ENCODE measurements around the gene UPF1. TPM values are rescaled to one million over a fixed set of nuclear protein-coding genes. Genes with fewer than 3 reads are reported as not detected.
A peak's percentile ranks its signal among the peaks of the same experiment; 100 is the strongest.

UPF1 gene
- total RNA-seq (2016; rRNA removed; fragmentation: Illumina TruSeq; extraction: Trizol) (37.3 and 41.8 TPM in 2 replicates), polyA plus RNA-seq (2011; rRNA removed) (16.9 and 23.1 TPM in 2 replicates), polyA minus RNA-seq (2011; rRNA and poly(A)+ RNA removed; ENCODE audit: low replicate concordance) (65.4 and 85.0 TPM in 2 replicates), Bru-seq, nascent RNA (percentile 81 among the genes with signal in this experiment), BruChase-seq, experiment 1, labeled RNA remaining after a 6-hour chase (percentile 93 among the genes with signal in this experiment), BruChase-seq, experiment 2, labeled RNA remaining after a 2-hour chase (percentile 89 among the genes with signal in this experiment)
- 12.2 and 13.8 TPM in 2 replicates for total RNA-seq (2016; cell fraction: cytosol; rRNA removed; fragmentation: Illumina TruSeq; extraction: Trizol; ENCODE audit: low read depth)
- total RNA-seq (2016; cell fraction: insoluble cytoplasmic fraction; rRNA removed; fragmentation: Illumina TruSeq; extraction: Trizol) = 29.5 and 44.5 TPM in 2 replicates
- total RNA-seq (2016; cell fraction: membrane; rRNA removed; fragmentation: Illumina TruSeq; extraction: Trizol) = 18.3 and 21.1 TPM in 2 replicates
- total RNA-seq (2016; cell fraction: nucleus; rRNA removed; fragmentation: Illumina TruSeq; extraction: Trizol) = 36.9 and 43.6 TPM in 2 replicates
- 11.8 and 14.9 TPM in 2 replicates for polyA plus RNA-seq (2011; cell fraction: cytosol; rRNA removed)
- 81.5 and 87.6 TPM in 2 replicates for polyA plus RNA-seq (2011; cell fraction: nucleus; rRNA removed)
- polyA plus RNA-seq (2012) = 32.0 and 33.3 TPM in 2 replicates
- polyA plus RNA-seq (2016; cell fraction: cytosol; fragmentation: Illumina TruSeq; extraction: Trizol; ENCODE audit: low read depth) = 5.5 and 6.1 TPM in 2 replicates
- polyA plus RNA-seq (2016; cell fraction: insoluble cytoplasmic fraction; fragmentation: Illumina TruSeq; extraction: Trizol; ENCODE audit: low read depth) = 29.2 and 42.1 TPM in 2 replicates
- polyA plus RNA-seq (2016; cell fraction: membrane; fragmentation: Illumina TruSeq; extraction: Trizol; ENCODE audit: low read depth) = 9.6 and 10.6 TPM in 2 replicates
- 67.1 and 73.6 TPM in 2 replicates for polyA plus RNA-seq (2016; cell fraction: nucleus; fragmentation: Illumina TruSeq; extraction: Trizol; ENCODE audit: insufficient read depth, low read depth)
- polyA minus RNA-seq (2011; cell fraction: cytosol; rRNA and poly(A)+ RNA removed) = 39.4 and 46.0 TPM in 2 replicates
- polyA minus RNA-seq (2011; cell fraction: nucleus; rRNA and poly(A)+ RNA removed) = 47.6 and 69.0 TPM in 2 replicates
- long read RNA-seq, experiment 1, partial matches to known transcripts = 5 of 15 reads
- long read RNA-seq, experiment 1, other reads (novel, unspliced or antisense) = 10 of 15 reads
- long read RNA-seq, experiment 2, full-length matches to known transcripts = 36 of 155 reads
- long read RNA-seq, experiment 2, partial matches to known transcripts = 48 of 155 reads
- long read RNA-seq, experiment 2, other reads (novel, unspliced or antisense) = 71 of 155 reads

DNA sequence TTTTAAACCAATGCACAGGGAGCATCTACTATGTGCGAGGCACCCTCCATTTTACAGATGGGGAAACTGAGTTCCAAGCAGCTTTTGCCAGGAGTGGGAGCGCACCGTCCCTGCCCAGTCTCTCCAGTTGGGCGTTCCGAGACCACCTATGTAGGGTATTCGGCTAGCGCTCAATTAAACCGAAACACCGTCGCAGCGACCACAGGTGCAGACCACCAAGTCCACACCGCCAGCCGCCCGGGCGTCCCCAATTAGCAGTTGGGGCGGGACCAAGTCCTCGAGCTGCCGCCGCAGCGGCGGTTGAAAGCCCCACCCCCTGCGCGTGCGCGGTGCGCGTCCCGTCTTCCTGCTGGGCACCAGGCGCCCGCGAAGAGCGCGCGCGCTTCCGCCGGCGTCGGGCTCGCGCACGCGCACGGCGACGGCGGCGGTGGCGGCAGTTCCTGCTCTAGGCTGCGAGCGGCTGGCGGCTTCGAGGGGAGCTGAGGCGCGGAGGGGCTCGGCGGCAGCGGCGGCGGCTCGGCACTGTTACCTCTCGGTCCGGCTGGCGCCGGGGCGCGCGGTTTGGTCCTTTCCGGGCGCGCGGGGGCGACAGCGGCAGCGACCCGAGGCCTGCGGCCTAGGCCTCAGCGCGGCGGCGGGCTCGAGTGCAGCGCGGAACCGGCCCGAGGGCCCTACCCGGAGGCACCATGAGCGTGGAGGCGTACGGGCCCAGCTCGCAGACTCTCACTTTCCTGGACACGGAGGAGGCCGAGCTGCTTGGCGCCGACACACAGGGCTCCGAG lies at the start of gene UPF1:
Gene UPF1, plus strand, starts transcription at position 436 of the 782 bp plus-strand sequence. Its CDS starts 251 bp downstream, at position 687.
- H3K36me3 ChIP-seq (replicated peaks in 1 of 2; ENCODE audit: control insufficient read depth in 1 of 2, insufficient read depth in 2 of 2, low read length in 2 of 2) = peaks cover 0 to 17% of the 10 kb centered on the region in 2 experiments; a peak in 3 of 5 replicates
- peaks cover 0 to 1% of the 10 kb centered on the region in 2 experiments; a peak in 1 of 5 replicates for H3K27me3 ChIP-seq (ENCODE audit: control insufficient read depth in 1 of 2, insufficient read depth in 2 of 2, low read length in 2 of 2)
- intact Hi-C loops (cut with micrococcal nuclease; ENCODE audit: unreplicated experiment) (loop anchor here (5.0 kb wide), 1 partner anchor 34 kb away; no protein-coding TSS in a partner anchor), in situ Hi-C loops (cut with HindIII; ENCODE audit: extremely low pct_ligation_motif_present, low pct_unique_long_range_greater_than_20kb) (no loop called here)
- peak within 1 kb of the TSS; percentile 75 for H3K27ac ChIP-seq (ENCODE audit: extremely low read length, insufficient read depth, low read length)
- CTCF ChIA-PET (ENCODE audit: low intra/inter-chr PET ratio, low total read pairs) = no interaction called here
- POLR2A ChIA-PET = interaction anchor here (0.8 to 2.4 kb wide), 9 partner anchors 9 to 273 kb away, joined by 3 to 23 read pairs (median 4); partner anchors contain the start of genes COMP, COPE and DDX49
- ATAC-seq (peak; percentile 70), DNase-seq (ENCODE audit: low spot score) (peak; percentile 82), FAIRE-seq (no peak)
- no TSS peak for BruUV-seq (replicated peaks)
- peak within 1 kb of the TSS; percentile 74 to 80 (median 80) for H3K4me3 ChIP-seq (replicated peaks in 1 of 3; ENCODE audit: insufficient read depth in 1 of 3, low read depth in 2 of 3, low read length in 3 of 3)
- H3K4me1 ChIP-seq (ENCODE audit: insufficient read depth, low read length) = peaks cover 42% of the 10 kb centered on the region
- H3K9ac ChIP-seq (ENCODE audit: insufficient read depth, low read depth, low read length) = peak within 1 kb of the TSS; percentile 96
- whole genome bisulfite sequencing (ENCODE audit: low lambda C conversion rate) = 6% methylated on average over 10 of the region's 96 CpGs
- H4K20me1 ChIP-seq (ENCODE audit: insufficient read depth, low read length) = peaks cover 38% of the 10 kb centered on the region
- H3K79me2 ChIP-seq (ENCODE audit: insufficient read depth, low read length) = peaks cover 48% of the 10 kb centered on the region
- no peaks in the 10 kb centered on the region for H3K9me3 ChIP-seq (ENCODE audit: low read length)
- H2AFZ ChIP-seq (ENCODE audit: low read length) = peak within 1 kb of the TSS; percentile 71
- H3K4me2 ChIP-seq (ENCODE audit: low read depth, low read length) = peak within 1 kb of the TSS; percentile 95
- TF ChIP-seq ZNF264 (CRISPR knock-in tag; IDR thresholded peaks at IDR 0.05) = no peak
- TF ChIP-seq, protein P1, sequence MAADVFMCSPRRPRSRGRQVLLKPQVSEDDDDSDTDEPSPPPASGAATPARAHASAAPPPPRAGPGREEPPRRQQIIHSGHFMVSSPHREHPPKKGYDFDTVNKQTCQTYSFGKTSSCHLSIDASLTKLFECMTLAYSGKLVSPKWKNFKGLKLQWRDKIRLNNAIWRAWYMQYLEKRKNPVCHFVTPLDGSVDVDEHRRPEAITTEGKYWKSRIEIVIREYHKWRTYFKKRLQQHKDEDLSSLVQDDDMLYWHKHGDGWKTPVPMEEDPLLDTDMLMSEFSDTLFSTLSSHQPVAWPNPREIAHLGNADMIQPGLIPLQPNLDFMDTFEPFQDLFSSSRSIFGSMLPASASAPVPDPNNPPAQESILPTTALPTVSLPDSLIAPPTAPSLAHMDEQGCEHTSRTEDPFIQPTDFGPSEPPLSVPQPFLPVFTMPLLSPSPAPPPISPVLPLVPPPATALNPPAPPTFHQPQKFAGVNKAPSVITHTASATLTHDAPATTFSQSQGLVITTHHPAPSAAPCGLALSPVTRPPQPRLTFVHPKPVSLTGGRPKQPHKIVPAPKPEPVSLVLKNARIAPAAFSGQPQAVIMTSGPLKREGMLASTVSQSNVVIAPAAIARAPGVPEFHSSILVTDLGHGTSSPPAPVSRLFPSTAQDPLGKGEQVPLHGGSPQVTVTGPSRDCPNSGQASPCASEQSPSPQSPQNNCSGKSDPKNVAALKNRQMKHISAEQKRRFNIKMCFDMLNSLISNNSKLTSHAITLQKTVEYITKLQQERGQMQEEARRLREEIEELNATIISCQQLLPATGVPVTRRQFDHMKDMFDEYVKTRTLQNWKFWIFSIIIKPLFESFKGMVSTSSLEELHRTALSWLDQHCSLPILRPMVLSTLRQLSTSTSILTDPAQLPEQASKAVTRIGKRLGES (CRISPR knock-in tag; IDR thresholded peaks at IDR 0.05; ENCODE audit: borderline replicate concordance) = peak; percentile 46; the same call in 1 of the 2 replicates
- TF ChIP-seq, protein P2, sequence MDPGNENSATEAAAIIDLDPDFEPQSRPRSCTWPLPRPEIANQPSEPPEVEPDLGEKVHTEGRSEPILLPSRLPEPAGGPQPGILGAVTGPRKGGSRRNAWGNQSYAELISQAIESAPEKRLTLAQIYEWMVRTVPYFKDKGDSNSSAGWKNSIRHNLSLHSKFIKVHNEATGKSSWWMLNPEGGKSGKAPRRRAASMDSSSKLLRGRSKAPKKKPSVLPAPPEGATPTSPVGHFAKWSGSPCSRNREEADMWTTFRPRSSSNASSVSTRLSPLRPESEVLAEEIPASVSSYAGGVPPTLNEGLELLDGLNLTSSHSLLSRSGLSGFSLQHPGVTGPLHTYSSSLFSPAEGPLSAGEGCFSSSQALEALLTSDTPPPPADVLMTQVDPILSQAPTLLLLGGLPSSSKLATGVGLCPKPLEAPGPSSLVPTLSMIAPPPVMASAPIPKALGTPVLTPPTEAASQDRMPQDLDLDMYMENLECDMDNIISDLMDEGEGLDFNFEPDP (CRISPR knock-in tag; conservative IDR thresholded peaks at IDR 0.05) = peak; percentile 95; the same call in 1 of the 2 replicates
- TF ChIP-seq ZNF225 (CRISPR knock-in tag; IDR thresholded peaks at IDR 0.05) = peak; percentile 67; the same call in 1 of the 2 replicates
- TF ChIP-seq XRCC5 (optimal IDR thresholded peaks at IDR 0.05; ENCODE audit: low read length) = peak; percentile 66
- TF ChIP-seq EEA1 (CRISPR knock-in tag; IDR thresholded peaks at IDR 0.05; ENCODE audit: borderline replicate concordance) = peak; percentile 37; the same call in 1 of the 2 replicates
- TF ChIP-seq, protein P3, sequence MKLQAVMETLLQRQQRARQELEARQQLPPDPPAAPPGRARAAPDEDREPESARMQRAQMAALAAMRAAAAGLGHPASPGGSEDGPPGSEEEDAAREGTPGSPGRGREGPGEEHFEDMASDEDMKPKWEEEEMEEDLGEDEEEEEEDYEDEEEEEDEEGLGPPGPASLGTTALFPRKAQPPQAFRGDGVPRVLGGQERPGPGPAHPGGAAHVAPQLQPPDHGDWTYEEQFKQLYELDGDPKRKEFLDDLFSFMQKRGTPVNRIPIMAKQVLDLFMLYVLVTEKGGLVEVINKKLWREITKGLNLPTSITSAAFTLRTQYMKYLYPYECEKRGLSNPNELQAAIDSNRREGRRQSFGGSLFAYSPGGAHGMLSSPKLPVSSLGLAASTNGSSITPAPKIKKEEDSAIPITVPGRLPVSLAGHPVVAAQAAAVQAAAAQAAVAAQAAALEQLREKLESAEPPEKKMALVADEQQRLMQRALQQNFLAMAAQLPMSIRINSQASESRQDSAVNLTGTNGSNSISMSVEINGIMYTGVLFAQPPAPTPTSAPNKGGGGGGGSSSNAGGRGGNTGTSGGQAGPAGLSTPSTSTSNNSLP (IDR thresholded peaks at IDR 0.05; ENCODE audit: low read depth, low read length) = no peak
- TF ChIP-seq ADNP (CRISPR knock-in tag; IDR thresholded peaks at IDR 0.05) = no peak
- TF ChIP-seq HCFC1 (IDR thresholded peaks at IDR 0.05; ENCODE audit: low read depth, low read length) = 0 out of 2 replicates have a peak, but pooled peaks have one; percentile 10

All from HepG2 (cell line).